Stimulated activated CD4-positive, alpha-beta T cell treated with anti-CD3 and anti-CD28 coated beads, TNF-alpha, amount 100 ng/mL, for 48 hours (primary cell): ENCODE results near the gene LZIC.

Source experiments
- DNase-seq, 3 donors: peaks; one replicate each; pipeline ENCODE4 v3.0.0-alpha.2; 2020; ENCODE audit warnings: low read depth in 3 of 3

Gene LZIC

DNA sequence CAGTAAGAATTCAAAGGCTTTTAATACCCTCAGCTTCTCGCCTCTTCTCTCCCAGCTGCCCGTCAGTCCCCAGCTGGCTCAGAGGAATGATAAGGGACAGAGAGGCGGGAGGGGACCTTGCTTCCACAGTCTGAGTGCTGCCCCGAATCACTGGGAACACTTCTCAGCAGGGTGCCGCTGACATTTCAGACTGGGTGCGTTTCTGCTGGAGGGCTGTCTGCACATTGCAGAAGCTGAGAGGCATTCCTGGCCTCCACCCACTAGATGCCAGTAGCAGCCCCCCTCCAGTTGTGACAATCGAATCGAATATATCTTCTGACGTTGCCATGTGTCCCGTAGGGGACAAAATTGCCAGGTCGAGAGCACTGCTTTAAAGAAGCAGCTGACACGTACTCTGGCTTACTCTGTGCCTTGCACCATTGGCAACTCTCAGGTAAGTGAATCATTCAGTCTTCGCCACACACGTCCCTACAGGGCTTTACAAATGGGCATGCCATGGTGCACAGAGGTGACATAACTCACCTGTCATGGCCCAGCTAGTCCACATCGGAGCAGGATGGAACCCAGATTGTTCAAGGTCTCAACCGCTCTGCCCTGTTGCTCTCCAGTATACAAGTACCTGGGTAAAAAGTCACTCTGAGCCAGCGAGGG is 57.0 kb downstream of the LZIC start:
- no peak for DNase-seq

DNA sequence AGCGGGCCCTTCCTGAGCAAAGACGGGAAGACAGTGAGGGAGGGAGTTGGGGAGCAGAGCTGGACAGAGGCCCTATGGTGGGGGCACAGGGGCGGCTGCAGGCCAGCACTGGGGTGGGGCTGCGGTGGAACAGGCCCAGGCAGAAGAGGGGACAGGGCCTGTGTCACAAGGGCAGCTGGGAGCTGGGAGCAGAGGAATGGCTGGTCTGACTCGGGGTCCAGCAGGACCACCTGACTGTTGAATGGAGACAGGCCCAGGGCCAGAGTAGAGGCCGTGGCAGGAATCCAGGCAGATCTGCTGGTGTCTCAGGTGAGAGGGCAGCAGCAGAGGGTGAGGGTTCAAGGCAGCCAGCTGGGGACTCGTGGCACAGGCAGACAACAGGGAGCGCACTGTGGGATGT is 58.4 kb downstream of the LZIC start:
- no peak for DNase-seq

DNA sequence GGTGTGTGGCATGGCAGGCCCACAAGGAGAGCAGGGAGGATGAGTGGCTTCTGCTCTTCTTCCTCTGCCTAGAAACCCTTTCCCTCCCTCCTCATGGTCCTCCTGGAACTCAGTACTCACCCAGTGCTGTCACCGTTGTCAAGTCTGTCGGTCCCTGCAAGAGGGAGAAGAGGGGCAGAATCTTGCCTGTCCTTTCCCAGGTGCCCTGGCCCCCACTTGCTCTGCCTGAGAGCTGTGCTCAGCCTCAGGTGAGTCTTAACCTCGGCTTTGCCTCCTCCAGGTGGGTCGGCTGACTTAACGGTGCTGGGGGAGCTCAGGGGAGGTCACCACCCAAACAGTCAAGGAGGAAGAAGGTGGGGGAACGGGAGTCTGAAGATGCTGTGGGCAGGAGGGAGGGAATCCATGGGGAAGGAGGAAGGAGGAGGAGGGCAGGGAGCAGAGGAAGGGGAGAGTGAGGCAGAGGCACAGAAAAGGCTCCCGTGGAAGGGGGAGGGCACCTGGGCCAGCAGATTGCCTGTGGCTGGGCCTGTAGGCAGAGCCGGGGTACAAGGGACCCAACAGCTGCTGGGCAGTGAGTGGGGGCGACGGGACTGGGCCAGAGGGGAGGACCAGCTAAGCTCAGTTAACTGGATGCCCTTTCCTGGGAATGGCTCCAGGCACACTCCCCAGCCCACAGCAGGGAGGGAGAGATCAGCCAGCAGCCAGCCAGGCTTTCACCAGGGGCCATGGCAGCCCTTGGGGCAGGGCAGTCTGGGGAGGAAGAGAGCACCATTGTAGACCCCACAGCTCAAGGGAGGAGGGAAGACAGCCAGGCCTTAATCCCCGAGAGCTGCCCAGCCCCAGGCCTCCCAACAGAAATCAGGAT is 59.4 kb downstream of the LZIC start:
- no peak for DNase-seq

DNA sequence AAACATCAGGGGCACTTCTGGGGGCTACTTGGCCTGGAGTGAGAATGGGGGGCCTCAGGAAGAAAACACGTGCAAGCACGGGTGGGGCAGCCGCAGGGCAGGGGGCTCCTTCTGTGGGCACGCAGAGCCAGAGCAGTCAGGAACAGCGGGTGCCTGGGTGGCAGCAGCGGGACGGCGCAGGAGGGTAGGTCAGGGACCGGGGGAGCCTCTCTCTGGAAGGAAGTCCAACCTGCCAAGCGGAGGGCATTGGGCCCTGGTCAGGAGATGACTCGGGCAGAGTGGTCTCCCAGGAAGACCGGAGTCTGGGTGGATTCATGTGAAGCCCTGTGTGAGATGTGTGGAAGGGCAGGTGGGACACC is 60.3 kb downstream of the LZIC start:
- no peak for DNase-seq

DNA sequence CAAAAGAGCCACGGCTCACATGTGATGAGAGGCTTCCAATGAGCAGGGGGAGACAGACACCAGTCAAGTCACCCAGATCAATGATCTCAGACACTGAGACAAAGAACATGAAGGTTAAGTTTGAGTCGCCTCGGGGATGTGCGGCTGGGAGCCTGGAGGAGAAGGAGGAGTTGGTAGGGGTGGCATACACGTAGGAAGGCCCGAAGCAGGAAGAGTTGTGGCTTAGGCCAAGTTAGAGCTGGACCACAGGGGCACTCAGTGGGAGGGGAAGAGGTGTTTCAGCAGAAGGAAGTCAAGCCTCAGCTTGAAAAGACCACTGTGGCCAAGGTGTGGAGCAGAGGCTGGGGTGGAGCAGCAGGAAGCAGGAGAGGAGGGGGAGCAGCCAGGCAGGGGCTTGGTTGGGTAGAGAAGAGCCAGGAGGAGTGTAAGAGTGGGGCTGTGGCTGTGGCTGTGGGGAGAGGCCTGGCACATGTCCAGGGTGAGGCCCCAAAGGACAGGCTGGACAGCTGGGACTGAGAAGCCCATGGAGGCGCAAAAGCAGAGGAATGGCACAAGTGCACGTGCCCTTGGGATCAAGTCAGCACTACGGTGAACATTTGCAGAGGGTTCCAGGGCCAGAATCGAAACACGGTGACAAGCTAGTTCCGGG is 60.8 kb downstream of the LZIC start:
- DNase-seq = no peak

DNA sequence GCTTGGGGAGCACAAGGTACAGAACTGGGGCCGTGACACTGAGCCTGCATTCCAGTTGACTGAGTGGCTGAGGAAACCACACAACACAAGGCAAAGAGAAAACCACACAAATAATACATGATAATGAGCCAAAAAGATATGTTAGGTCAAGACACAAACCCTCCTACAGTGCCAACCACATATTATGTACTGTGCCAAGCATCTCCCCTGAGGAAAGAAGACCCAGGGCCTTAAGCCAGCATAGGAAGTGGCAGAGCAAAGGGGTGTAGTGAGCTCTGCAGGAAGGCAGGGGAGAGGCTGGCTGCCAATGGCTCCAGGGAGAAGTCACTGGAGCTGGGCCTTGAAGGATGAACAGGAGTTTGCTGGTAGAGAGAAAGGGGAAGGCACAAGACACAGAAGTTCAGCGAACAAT is 61.3 kb downstream of the LZIC start:
- DNase-seq = no peak
